NCI-H526 (cell line): Measurements from ENCODE around the gene SLC14A1.

Experiments
- DNase-seq, 2 experiments: peaks; one replicate each; lab custom pipeline; 2025; lab: John Stamatoyannopoulos, UW

The SLC14A1 gene

DNA sequence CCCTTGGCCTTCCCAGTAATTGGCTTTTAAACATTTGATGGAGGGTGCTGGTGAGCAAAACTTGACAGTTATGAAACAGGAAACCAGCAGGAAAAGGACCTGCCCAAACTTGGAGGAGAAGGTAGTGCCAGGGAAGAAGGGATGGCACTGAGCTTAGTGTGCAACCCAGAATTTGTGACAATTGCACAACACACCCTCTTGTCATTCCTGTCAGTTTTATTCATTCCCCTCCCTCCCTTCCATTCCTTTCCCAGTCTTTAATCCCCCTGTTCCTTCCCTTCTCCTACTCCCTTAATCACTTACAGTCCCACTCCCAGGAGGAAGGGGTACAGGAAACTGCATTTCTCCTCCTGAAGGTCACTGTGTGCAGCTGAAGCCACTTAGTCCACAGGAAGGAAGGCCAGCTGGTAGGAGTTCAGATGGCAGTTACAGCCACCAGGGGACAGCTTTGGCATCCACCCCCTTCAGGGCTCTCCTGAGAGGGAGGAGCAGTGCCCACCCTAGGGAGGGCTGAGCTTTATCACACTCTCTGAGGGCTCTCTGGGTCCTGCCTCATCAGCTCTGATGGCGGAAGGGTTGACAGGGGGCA lies 77.5 kb downstream of the SLC14A1 start:
- no peak for DNase-seq
